Tibial nerve (tissue), 4 donors: ENCODE results near the gene NFE2L3. TPM values are rescaled to one million over a fixed set of nuclear protein-coding genes. Genes with fewer than 3 reads are reported as not detected.

ENCODE experiments used
- DNase-seq, 2 donors: peaks; one replicate each; pipeline ENCODE4 v3.0.0-alpha.2; 2019; ENCODE audit warnings: low spot score in 2 of 2
- H3K27ac ChIP-seq, 4 donors: fragments of 200-600 bp; sonication (generic) in 3 of 4; one replicate each; pipeline ENCODE4 v1.5.1; 2017 to 2019; ENCODE audit warnings: mild to moderate bottlenecking in 1 of 4
- H3K27me3 ChIP-seq, 2 donors: fragments of 200-600 bp; sonication (generic) in 1 of 2; one replicate each; pipeline versions ENCODE4 v1.5.1 to v1.6.0; 2017 to 2019
- H3K36me3 ChIP-seq, 3 donors: fragments of 200-600 bp; sonication (generic); one replicate each; pipeline ENCODE4 v1.5.1; 2018 to 2019
- H3K4me1 ChIP-seq, 4 donors: fragments of 200-600 bp; sonication (generic) in 3 of 4; one replicate each; pipeline ENCODE4 v1.5.1; 2017 to 2019
- H3K4me3 ChIP-seq, 4 donors: fragments of 200-600 bp; sonication (generic) in 3 of 4; one replicate each; pipeline ENCODE4 v1.5.1; 2017 to 2019; ENCODE audit warnings: mild to moderate bottlenecking in 1 of 4, moderate library complexity in 1 of 4
- H3K9me3 ChIP-seq, 4 donors: fragments of 200-600 bp; sonication (generic) in 3 of 4; one replicate each; pipeline ENCODE4 v1.5.1; 2017 to 2019
- EP300 ChIP-seq, 2 donors: sonication (generic); formaldehyde crosslinking; IDR thresholded peaks; one replicate each; pipeline ENCODE4 v1.6.1; 2017; ENCODE audit warnings: antibody characterized with exemption in 2 of 2, mild to moderate bottlenecking in 1 of 2
- POLR2A ChIP-seq, 2 donors: fragments of 450-650 bp; IDR thresholded peaks; one replicate each; pipeline ENCODE4 v1.6.1; 2017; ENCODE audit warnings: antibody characterized with exemption in 2 of 2, mild to moderate bottlenecking in 2 of 2, moderate library complexity in 2 of 2
- WGBS, 2 donors: methylation state at CpG; one replicate each; pipeline ENCODE4 v1.1.5; 2018; 5-methylcytosine and 5-hydroxymethylcytosine counted together
- total RNA-seq, 4 donors: library from RNA; depleted of rRNA; stranded (reverse); fragments of >200 nt; gene quantifications; one replicate each; pipeline ENCODE4 v1.1.0, GENCODE V29; 2016
- TF ChIP-seq, protein P1 (sequence below), 5 experiments: fragments of 200-600 bp in 3 of 5; fragments of 450-650 bp in 2 of 5; sonication (generic) in 3 of 5; IDR thresholded peaks; one replicate each; pipeline ENCODE4 v1.5.1; 2016 to 2019; ENCODE audit warnings: antibody characterized with exemption in 5 of 5, mild to moderate bottlenecking in 3 of 5, moderate library complexity in 2 of 5

NFE2L3 gene
- total RNA-seq, 4 donors from 2014 or later, result 2.7 to 6.5 (median 5.1) TPM

DNA sequence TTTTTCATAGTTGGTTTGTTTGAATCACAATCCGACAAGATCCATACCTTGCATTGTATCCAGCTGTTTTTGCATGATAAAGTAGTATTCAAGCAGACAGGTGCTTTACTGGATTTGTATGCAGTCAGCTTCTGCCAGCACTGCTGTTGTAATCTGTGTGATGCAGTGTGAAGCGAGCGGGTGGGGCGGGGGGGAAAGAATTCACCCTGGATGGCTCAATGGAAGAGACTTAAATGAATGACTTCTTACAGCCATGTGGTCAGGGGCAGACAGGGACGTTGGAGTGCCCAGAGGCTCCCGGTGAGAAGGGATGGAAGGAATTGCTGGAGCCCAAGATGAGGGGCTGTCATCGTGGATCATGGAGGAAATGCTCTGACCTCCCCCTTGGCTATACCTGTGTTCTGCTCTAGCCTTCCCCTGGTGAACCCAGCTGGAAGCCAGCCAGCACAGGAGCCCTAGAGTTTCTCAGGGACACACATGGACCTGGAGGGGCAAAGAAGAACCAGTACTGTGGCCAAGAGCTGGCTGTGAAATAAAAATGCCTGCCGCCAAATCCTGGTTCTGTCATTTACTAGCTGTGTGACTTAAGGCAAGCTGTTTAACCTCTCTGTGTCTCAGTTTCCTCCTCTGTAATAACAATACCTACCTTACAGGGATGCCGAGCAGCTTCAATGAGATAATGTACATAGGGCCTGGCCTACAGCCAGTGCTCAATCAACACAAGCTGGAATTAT, 14.1 kb downstream of the NFE2L3 start:
- TF ChIP-seq, protein P1, sequence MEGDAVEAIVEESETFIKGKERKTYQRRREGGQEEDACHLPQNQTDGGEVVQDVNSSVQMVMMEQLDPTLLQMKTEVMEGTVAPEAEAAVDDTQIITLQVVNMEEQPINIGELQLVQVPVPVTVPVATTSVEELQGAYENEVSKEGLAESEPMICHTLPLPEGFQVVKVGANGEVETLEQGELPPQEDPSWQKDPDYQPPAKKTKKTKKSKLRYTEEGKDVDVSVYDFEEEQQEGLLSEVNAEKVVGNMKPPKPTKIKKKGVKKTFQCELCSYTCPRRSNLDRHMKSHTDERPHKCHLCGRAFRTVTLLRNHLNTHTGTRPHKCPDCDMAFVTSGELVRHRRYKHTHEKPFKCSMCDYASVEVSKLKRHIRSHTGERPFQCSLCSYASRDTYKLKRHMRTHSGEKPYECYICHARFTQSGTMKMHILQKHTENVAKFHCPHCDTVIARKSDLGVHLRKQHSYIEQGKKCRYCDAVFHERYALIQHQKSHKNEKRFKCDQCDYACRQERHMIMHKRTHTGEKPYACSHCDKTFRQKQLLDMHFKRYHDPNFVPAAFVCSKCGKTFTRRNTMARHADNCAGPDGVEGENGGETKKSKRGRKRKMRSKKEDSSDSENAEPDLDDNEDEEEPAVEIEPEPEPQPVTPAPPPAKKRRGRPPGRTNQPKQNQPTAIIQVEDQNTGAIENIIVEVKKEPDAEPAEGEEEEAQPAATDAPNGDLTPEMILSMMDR (IDR thresholded peaks at IDR 0.05), result no peak
- no peak for TF ChIP-seq POLR2A (IDR thresholded peaks at IDR 0.05)
- 65 to 71% methylated on average over 9 of the region's 9 CpGs for WGBS, 2 donors
- H3K4me1 ChIP-seq, result peaks cover 0 to 5% (median 0%) of the 10 kb centered on the region in 4 donors
- H3K9me3 ChIP-seq, result no peaks in the 10 kb centered on the region
- no peak overlapping the region for H3K4me3 ChIP-seq
- no peak for DNase-seq
- H3K36me3 ChIP-seq, result peaks cover 0 to 35% (median 0%) of the 10 kb centered on the region in 3 donors
- no peaks in the 10 kb centered on the region for H3K27me3 ChIP-seq
- H3K27ac ChIP-seq, result no peak overlapping the region

DNA sequence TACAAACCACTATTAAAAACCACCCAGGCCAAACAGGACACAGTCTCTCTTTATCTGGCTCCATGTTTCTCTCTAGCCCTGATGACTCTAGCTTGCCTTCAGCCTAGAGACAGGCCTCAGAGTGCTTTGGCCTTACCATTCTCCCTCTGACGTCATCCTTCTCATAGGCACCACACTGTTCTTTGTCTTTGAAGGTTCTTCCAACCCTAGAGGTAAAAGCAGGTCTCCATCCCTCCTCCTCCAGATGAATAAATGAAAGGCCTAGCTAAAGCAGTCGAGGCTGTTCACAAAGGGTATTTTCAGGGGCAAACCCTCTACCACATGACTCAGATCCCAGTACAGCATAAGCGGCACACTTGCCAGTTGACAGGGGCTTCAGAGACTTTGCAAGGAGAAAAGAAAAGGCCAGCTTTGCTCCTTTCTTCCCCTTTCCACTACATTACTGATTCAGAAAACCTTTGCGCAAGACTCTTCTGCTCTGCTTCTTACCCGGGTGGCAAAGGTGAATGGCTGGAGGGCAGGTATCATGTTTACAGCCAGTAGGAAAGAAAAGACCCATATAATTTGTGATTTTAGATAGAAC, 14.8 kb downstream of the NFE2L3 start:
- Histone ChIP-seq H3K27ac (peak overlapping the region in 1 of 4 donors; percentile 26), H3K4me3 (no peak overlapping the region), H3K9me3 (no peaks in the 10 kb centered on the region), H3K4me1 (peaks cover 0 to 5% (median 0%) of the 10 kb centered on the region in 4 donors), H3K36me3 (peaks cover 0 to 42% (median 0%) of the 10 kb centered on the region in 3 donors), H3K27me3 (no peaks in the 10 kb centered on the region)
- WGBS, 2 donors, result 64 to 72% methylated on average over 5 of the region's 5 CpGs
- DNase-seq, result no peak
- TF ChIP-seq EP300 (IDR thresholded peaks at IDR 0.05), result no peak
- TF ChIP-seq POLR2A (IDR thresholded peaks at IDR 0.05), result no peak
- TF ChIP-seq, protein P1 (IDR thresholded peaks at IDR 0.05), result no peak

DNA sequence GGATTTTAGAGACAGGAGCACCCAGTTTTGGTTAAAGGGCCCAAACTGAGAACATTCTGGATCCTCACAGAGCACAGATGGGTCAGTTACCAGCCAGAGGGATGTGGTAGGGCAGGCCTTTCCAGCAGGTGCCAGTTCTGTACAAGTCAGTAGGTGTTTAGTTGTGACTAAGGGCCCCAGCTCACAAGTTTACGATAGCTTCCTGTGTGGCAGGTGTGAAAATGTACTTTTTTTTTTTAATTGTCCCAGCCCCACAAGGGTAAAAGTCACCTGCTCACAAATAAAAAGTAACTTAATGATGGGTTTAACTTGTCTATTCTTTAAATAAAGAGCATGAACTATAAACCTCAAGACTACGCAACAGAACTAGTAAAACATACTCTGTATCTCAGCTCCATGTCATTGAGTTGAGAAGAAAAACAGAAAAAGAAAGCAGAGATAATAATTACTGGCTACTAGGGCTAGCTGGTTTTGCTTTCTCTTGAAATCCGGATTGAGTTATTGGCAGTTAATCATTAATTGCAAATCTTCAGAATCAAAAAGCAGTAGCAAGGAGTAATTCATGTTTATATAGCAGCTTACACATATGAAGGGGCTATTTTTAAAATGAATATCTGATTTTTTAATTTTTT, 15.4 kb downstream of the NFE2L3 start:
- DNase-seq, result no peak
- TF ChIP-seq POLR2A (IDR thresholded peaks at IDR 0.05), result no peak
- 88 to 95% methylated on average over 3 of the region's 3 CpGs for WGBS, 2 donors
- no peak overlapping the region for H3K4me3 ChIP-seq
- peaks cover 0 to 48% (median 0%) of the 10 kb centered on the region in 3 donors for H3K36me3 ChIP-seq
- H3K27me3 ChIP-seq, result no peaks in the 10 kb centered on the region
- peak overlapping the region in 1 of 4 donors; percentile 26 for H3K27ac ChIP-seq
- no peaks in the 10 kb centered on the region for H3K9me3 ChIP-seq
- H3K4me1 ChIP-seq, result peaks cover 0 to 5% (median 0%) of the 10 kb centered on the region in 4 donors

DNA sequence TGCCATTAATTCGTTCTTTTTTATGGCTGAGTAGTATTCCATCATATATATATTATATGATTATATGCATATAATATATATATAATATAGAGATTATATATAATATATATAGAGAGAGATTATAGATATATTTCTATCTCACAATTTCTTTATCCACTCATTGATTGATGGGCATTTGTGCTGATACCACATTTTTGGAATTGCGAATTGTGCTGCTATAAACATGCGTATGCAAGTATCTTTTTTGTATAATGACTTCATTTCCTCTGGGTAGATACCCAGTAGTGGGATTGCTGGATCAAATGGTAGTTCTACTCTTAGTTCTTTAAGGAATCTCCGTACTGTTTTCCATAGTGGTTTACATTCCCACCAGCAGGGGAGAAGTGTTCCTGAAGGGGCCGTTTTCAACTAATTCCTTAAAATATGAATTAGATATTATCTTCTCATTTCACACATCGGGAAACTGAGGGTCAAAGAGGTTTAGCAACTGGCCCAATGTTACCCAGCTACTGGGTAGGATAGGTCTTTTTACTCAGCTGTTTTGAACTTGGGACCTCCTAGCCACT, 16.5 kb downstream of the NFE2L3 start:
- Histone ChIP-seq H3K27ac (no peak overlapping the region), H3K27me3 (no peaks in the 10 kb centered on the region), H3K4me1 (peaks cover 0 to 5% (median 0%) of the 10 kb centered on the region in 4 donors), H3K36me3 (peaks cover 0 to 48% (median 0%) of the 10 kb centered on the region in 3 donors), H3K4me3 (no peak overlapping the region), H3K9me3 (no peaks in the 10 kb centered on the region)
- 77 to 87% methylated on average over 6 of the region's 6 CpGs for WGBS, 2 donors
- TF ChIP-seq EP300 (IDR thresholded peaks at IDR 0.05) (no peak), POLR2A (IDR thresholded peaks at IDR 0.05) (no peak)
- TF ChIP-seq, protein P1 (IDR thresholded peaks at IDR 0.05), result no peak
- DNase-seq, result no peak

DNA sequence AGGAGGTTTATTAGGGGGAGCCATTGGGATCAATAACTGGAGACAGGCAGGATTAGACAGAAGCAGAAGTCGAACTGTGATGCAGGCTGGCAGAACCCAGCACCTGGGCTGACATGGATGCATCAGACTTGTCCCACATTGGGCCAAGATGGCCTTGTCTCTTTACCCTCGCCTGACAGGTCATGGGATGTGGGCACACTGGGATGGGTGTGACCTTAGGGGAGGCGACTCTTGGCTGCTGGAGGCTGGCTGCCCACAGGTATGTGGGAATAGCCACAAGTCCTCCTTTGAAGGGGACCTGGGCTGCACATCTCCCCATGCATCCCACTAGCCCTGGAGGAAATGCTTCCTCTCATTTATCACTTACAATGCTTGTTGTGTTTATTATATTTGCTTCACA, 17.3 kb downstream of the NFE2L3 start:
- Histone ChIP-seq H3K36me3 (peaks cover 0 to 54% (median 0%) of the 10 kb centered on the region in 3 donors), H3K27me3 (no peaks in the 10 kb centered on the region), H3K27ac (no peak overlapping the region), H3K4me3 (no peak overlapping the region), H3K4me1 (peaks cover 0 to 5% (median 0%) of the 10 kb centered on the region in 4 donors), H3K9me3 (no peaks in the 10 kb centered on the region)
- DNase-seq, result no peak
- TF ChIP-seq, protein P1 (IDR thresholded peaks at IDR 0.05), result no peak
- no peak for TF ChIP-seq EP300 (IDR thresholded peaks at IDR 0.05)
- TF ChIP-seq POLR2A (IDR thresholded peaks at IDR 0.05), result no peak
- 81 to 83% methylated on average over 3 of the region's 3 CpGs for WGBS, 2 donors
